Neuronal stem cell (in vitro differentiated cells): ENCODE results near the gene RBM34. TPM values are rescaled to one million over a fixed set of nuclear protein-coding genes. Genes with fewer than 3 reads are reported as not detected.
"Not testable (repeated sequence)": the region's sequence is repeated elsewhere in the genome, so short reads cannot be mapped to it uniquely, and the experiment has no call there.

ENCODE experiments used
- DNase-seq: peaks from one replicate; pipeline ENCODE4 v3.0.0-alpha.2; 2013; ENCODE audit warnings: low spot score
- H2AFZ ChIP-seq: one replicate; pipeline ENCODE4 v1.6.1; 2013; ENCODE audit warnings: mild to moderate bottlenecking, low read length, inconsistent platforms
- H2AK5ac ChIP-seq: 2 replicates; pipeline ENCODE4 v1.6.1; 2013; ENCODE audit warnings: low read depth, mild to moderate bottlenecking, inconsistent platforms, low read length, moderate library complexity, mixed read lengths
- H2BK120ac ChIP-seq: 2 replicates; pipeline ENCODE4 v1.6.1; 2013; ENCODE audit warnings: low read depth, mild to moderate bottlenecking, inconsistent platforms, low read length, moderate library complexity, mixed read lengths
- H2BK12ac ChIP-seq: one replicate; pipeline ENCODE4 v1.6.1; 2013; ENCODE audit warnings: low read length, inconsistent platforms
- H2BK15ac ChIP-seq: 2 replicates; pipeline ENCODE4 v1.6.1; 2013; ENCODE audit warnings: mild to moderate bottlenecking, low read length, inconsistent platforms, mixed read lengths
- H2BK5ac ChIP-seq: one replicate; pipeline ENCODE4 v1.6.1; 2013; ENCODE audit warnings: inconsistent platforms, mild to moderate bottlenecking, low read length, moderate library complexity
- H3K14ac ChIP-seq: one replicate; pipeline ENCODE4 v1.6.1; 2013; ENCODE audit warnings: low read length, inconsistent platforms
- H3K18ac ChIP-seq: 2 replicates; pipeline ENCODE4 v1.6.1; 2013; ENCODE audit warnings: low read length, inconsistent platforms
- H3K23ac ChIP-seq: 2 replicates; pipeline ENCODE4 v1.6.1; 2013; ENCODE audit warnings: low read depth, mild to moderate bottlenecking, mixed read lengths, low read length, inconsistent platforms; ENCODE audit not compliant: poor library complexity
- H3K27ac ChIP-seq: replicated peaks from 3 replicates; pipeline ENCODE4 v1.5.1; 2013; ENCODE audit warnings: low read length, inconsistent platforms
- H3K27me3 ChIP-seq, 3 experiments: 2 replicates each; pipeline ENCODE4 v1.6.1; 2013; ENCODE audit warnings: low read length in 3 of 3, mild to moderate bottlenecking in 2 of 3, inconsistent platforms in 1 of 3, low read depth in 1 of 3, mixed read lengths in 1 of 3, moderate library complexity in 1 of 3; ENCODE audit not compliant: control insufficient read depth in 3 of 3, insufficient read depth in 3 of 3
- H3K36me3 ChIP-seq, 2 donors: replicated peaks in 1 of 2; 2 replicates each; pipeline ENCODE4 v1.6.1; 2013; ENCODE audit warnings: low read length in 2 of 2; ENCODE audit not compliant: control insufficient read depth in 2 of 2, insufficient read depth in 2 of 2
- H3K4ac ChIP-seq: 2 replicates; pipeline ENCODE4 v1.6.1; 2013; ENCODE audit warnings: inconsistent platforms, mild to moderate bottlenecking, low read length, moderate library complexity
- H3K4me1 ChIP-seq, 2 donors: 1 replicate in 1 of 2; 2 replicates in 1 of 2; pipeline ENCODE4 v1.6.1; 2013; ENCODE audit warnings: low read length in 2 of 2, low read depth in 1 of 2; ENCODE audit not compliant: control insufficient read depth in 2 of 2, insufficient read depth in 1 of 2
- H3K4me2 ChIP-seq: one replicate; pipeline ENCODE4 v1.6.1; 2013; ENCODE audit warnings: mild to moderate bottlenecking, low read length, inconsistent platforms; ENCODE audit not compliant: insufficient read depth, poor library complexity, severe bottlenecking
- H3K4me3 ChIP-seq, 2 donors: 2 replicates each; pipeline ENCODE4 v1.5.1; 2013; ENCODE audit warnings: low read length in 2 of 2, mild to moderate bottlenecking in 2 of 2, inconsistent platforms in 1 of 2, moderate library complexity in 1 of 2
- H3K79me1 ChIP-seq: one replicate; pipeline ENCODE4 v1.6.1; 2013; ENCODE audit warnings: low read depth, mild to moderate bottlenecking, inconsistent platforms, low read length, moderate library complexity
- H3K9ac ChIP-seq: one replicate; pipeline ENCODE4 v1.6.1; 2013; ENCODE audit warnings: mild to moderate bottlenecking, low read depth, low read length, inconsistent platforms; ENCODE audit not compliant: poor library complexity
- H3K9me3 ChIP-seq, 2 donors: replicated peaks in 1 of 2; 2 replicates each; pipeline versions ENCODE3 to v1.6.1; 2013; ENCODE audit warnings: low read length in 2 of 2, mild to moderate bottlenecking in 2 of 2, inconsistent platforms in 1 of 2, low read depth in 1 of 2, mixed read lengths in 1 of 2, moderate library complexity in 1 of 2; ENCODE audit not compliant: control insufficient read depth in 2 of 2, insufficient read depth in 1 of 2
- H4K8ac ChIP-seq: one replicate; pipeline ENCODE4 v1.6.1; 2013; ENCODE audit warnings: low read depth, mild to moderate bottlenecking, inconsistent platforms, low read length, moderate library complexity
- H4K91ac ChIP-seq: one replicate; pipeline ENCODE4 v1.6.1; 2013; ENCODE audit warnings: low read length, low read depth, mild to moderate bottlenecking, inconsistent platforms; ENCODE audit not compliant: poor library complexity
- WGBS, 2 donors: extraction: QIAGEN DNeasy Blood & Tissue Kit; methylation state at CpG; one replicate each; pipeline ENCODE4 v1.1.7; 2013; ENCODE audit warnings: missing lambda C conversion rate in 2 of 2, mixed read lengths in 1 of 2; ENCODE audit not compliant: insufficient read length in 2 of 2, insufficient replicate concordance in 1 of 2; ENCODE audit errors: extremely low coverage in 2 of 2; 5-methylcytosine and 5-hydroxymethylcytosine counted together
- small RNA-seq: library from polyadenylated mRNA; stranded (forward); fragments of <200 nt; extraction: miRNeasy Mini kit (QIAGEN cat#:217004); gene quantifications from one replicate; pipeline ENCODE3, GENCODE V24; 2013; ENCODE audit not compliant: insufficient read depth

RBM34 gene

GRCh38 chr1:235087906-235088305 lies 73.1 kb downstream of the RBM34 start:
- peaks cover 16 to 23% of the 10 kb centered on the region in 2 donors for H3K4me1 ChIP-seq
- no peak overlapping the region for H4K91ac ChIP-seq
- H3K9ac ChIP-seq = no peak overlapping the region
- no peaks in the 10 kb centered on the region for H3K9me3 ChIP-seq
- peak overlapping the region; percentile 56 for H2AK5ac ChIP-seq
- peak overlapping the region; percentile 33 for H3K18ac ChIP-seq
- H3K4ac ChIP-seq = no peak overlapping the region
- no peak overlapping the region for H3K4me3 ChIP-seq
- no peaks in the 10 kb centered on the region for H3K27me3 ChIP-seq
- peak overlapping the region; percentile 24 for H2AFZ ChIP-seq
- no peak overlapping the region for H2BK15ac ChIP-seq
- H4K8ac ChIP-seq = no peak overlapping the region
- no CpG with 5 or more reads among the region's 6 CpGs for WGBS, 2 donors
- H2BK5ac ChIP-seq = no peak overlapping the region
- no peak overlapping the region for H3K4me2 ChIP-seq
- no peak for DNase-seq
- no peak overlapping the region for H3K14ac ChIP-seq
- H3K36me3 ChIP-seq = no peaks in the 10 kb centered on the region
- no peak overlapping the region for H3K23ac ChIP-seq
- H2BK120ac ChIP-seq = no peak overlapping the region
- no peaks in the 10 kb centered on the region for H3K79me1 ChIP-seq
- no peak overlapping the region for H2BK12ac ChIP-seq
- H3K27ac ChIP-seq = no peak overlapping the region

- H3K4me3 ChIP-seq, H3K23ac ChIP-seq, H3K9me3 ChIP-seq, H3K27ac ChIP-seq, H3K27me3 ChIP-seq, H4K8ac ChIP-seq, H4K91ac ChIP-seq, H3K36me3 ChIP-seq, H2BK120ac ChIP-seq, H3K4ac ChIP-seq, H2BK5ac ChIP-seq, H3K4me2 ChIP-seq, H2AFZ ChIP-seq, H2AK5ac ChIP-seq, DNase-seq, H3K9ac ChIP-seq, H3K18ac ChIP-seq, H2BK15ac ChIP-seq, H2BK12ac ChIP-seq, H3K79me1 ChIP-seq, H3K14ac ChIP-seq: not testable (repeated sequence)
- WGBS, 2 donors = no CpG with 5 or more reads among the region's 12 CpGs
- peaks cover 11 to 17% of the 10 kb centered on the region in 2 donors for H3K4me1 ChIP-seq
Measured at GRCh38 chr1:235085411-235086117, 75.5 kb downstream of the RBM34 start.

Small RNA genes within 50 kb of the gene (small RNA-seq; reads per million reads assigned to genes)
- gene AL732292.1 (not detected), gene MIR4753 (1.2 reads per million), gene SNORA14B (29.2 reads per million, percentile 87 among the genes with 10 or more reads in this experiment)
